EL (cell line): ENCODE results near the gene CRYBA2.
A peak's percentile ranks its signal among the peaks of the same experiment; 100 is the strongest.

Source experiments
- DNase-seq: peaks from one replicate; pipeline ENCODE4 v3.0.0-alpha.2; 2016

CRYBA2 gene, protein sequence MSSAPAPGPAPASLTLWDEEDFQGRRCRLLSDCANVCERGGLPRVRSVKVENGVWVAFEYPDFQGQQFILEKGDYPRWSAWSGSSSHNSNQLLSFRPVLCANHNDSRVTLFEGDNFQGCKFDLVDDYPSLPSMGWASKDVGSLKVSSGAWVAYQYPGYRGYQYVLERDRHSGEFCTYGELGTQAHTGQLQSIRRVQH

DNA sequence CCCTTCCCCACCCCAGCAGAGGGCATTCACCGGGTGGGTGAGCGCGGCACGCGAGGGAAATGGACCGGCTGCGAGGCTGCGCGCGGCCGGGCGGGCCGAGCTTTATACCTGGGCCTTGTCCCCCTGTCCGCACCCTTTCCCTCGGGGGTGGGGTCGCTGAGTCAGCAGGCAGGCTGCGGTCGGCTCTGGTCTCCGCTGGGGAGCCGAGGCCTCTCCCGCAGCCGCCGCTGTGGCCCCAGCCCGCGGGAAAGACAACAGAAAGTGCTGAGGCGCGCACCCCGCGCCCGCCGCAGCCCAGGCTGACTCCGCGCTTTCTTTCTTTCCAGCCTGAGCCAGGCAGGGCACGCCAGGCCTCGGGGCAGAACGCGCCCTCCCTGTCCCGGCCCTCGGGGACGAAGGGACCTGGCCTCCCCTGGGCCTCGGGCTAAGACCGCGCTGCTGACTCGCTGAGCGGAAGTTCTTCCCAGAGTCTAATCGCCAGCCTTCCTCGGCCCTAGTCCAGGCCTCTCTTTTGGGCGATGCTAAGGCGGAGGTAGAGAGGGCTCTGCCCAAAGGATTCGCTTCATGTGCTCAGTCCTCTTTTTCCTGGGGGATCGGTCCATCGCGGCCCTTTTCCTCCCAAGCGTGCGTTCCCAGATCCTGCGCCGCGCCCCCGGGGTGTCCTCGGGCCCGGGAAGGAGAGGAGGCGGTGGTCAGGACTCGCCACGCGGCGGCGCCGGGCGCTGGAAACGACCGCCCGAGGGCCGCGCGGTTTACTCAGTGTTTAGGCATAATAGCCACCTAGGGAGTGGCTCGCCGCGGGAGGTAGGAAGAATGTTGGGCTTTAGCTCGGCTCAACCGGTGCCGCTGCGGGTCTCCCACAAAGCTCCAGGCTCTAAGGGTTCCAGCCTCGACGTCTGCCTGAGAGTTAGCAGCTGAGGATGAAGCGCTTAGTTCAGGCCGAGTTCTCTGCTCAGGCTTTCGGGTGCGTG is at the start of gene CRYBA2:
CRYBA2 (minus strand) TSS at position 78 of the 971 bp plus-strand sequence. CDS start 246 bp downstream, outside the sequence.
- DNase-seq: peak; percentile 41

DNA sequence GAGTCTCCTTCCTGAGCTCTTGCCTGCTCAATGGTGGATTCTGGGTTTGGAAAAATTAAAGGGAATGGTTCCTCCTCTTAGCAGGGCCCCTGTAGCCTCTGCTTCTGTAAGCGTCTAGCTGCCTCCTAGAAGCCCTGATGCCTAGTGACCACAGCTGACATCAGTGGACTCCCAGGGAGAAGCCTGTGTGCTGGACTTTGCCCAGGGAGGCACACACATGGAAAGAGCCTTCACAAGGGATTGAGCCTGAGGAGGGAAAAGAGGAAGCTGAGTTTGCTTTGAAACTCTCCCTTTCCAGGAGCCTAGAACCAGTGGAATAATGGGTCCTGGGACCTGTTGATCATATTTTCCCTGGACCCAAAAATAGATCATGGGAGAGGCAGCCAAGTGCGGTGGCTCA is 49.5 kb upstream of the CRYBA2 start:
- no peak for DNase-seq

GRCh38 chr2:219042157-219042556 is 48.9 kb upstream of the CRYBA2 start:
- no peak for DNase-seq

DNA sequence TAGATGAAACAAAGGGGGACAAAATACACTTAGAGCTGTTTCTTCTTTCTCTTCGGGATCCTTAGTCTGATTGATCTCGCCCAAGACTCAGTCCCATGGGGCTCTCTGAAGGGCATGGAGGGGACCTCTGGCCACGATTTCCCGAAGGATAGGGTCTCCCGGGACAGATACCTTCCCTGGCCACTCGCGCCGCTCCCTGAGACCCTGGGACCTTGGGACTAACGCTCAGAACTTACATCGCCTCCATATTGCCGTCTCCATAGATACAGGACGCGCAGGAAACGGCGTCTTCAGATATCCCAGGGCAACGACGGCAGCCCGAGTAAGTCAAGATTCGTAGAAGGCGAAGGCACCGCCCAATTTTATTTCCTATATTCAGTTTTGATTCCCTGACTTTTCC is 48.0 kb upstream of the CRYBA2 start, which contains the start of gene CFAP65:
CFAP65 (minus strand) TSS at position 265 of the 400 bp plus-strand sequence. CDS start 2,468 bp downstream, outside the sequence.
- DNase-seq: peak; percentile 44

- no peak for DNase-seq
These were observed 45.4 kb upstream of the CRYBA2 start for GRCh38 chr2:219038600-219038999.

GRCh38 chr2:219037783-219038499 is 44.7 kb upstream of the CRYBA2 start:
- no peak for DNase-seq

DNA sequence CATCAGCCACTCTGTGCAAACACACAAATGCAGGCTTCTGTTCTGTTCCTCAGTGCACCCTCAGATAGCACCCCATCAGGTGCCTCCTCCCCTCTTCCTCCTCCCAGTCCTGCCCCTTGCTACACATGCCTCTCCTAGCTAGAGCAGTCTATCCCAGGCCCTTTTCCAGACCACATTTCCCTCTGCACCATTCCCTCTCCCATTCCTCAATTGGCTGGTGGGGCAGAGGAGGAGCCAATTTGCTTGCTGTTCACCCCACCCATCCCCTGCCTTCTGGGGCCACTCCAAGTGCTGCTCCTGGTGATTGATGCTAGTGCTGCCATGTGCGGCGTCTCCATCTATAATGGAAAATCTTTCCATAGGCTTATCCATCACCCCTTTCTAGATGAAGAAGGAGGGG is 42.7 kb upstream of the CRYBA2 start:
- DNase-seq: no peak

DNA sequence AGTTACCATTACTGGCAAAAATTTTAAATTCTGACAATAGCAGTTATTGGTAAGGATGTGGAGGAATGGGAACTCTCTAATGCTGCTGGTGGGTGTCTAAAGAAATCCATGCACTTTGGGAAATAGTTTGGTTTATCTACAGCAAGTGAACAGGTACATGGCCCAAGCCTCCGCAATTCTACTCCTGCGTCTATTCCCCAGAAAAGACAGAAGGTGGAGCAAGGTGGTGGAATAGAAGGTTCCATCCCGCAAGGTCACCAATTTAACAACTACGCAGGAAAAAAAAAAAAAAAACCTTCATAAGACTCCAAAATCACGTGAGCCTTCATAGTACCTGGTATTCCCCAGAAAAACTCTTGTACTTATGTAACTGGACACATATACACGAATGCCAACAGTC is 41.6 kb upstream of the CRYBA2 start:
- no peak for DNase-seq

DNA sequence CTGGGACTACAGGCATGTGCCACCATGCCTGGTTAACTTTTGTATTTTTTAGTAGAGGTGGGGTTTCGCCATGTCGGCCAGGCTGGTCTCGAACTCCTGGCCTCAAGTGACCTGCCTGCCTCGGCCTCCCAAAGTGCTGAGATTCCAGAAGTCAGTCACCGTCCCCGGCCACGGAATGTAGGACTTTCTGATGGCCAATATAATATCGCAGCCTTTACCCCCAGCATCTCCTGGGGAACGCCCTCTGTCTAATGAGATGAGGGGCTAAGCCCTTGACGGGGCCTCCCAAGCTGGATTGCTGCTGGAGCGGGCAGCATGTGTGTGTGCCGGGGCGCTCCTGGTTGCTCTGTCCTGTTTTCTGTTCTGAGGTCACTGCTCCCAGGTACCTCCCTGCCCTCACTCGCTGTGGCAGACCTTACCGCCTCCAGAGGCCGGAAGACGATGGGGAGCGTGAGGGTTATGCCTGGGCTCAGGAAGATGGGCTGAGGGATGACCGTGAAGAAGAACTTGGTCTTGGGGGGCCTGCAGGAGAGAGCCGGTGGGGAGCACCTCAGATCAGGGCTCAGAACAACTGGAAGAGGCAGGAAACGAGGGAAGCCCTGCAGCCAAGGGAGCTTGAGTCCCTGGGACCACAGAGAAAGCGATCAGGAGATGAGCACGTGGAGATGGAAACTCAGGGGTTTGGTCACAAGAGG is 39.0 kb upstream of the CRYBA2 start:
- DNase-seq: no peak

- no peak for DNase-seq
These were observed 38.0 kb upstream of the CRYBA2 start for GRCh38 chr2:219031005-219031738.

GRCh38 chr2:219030177-219030940 is 37.1 kb upstream of the CRYBA2 start:
- DNase-seq: no peak

- peak; percentile 70 for DNase-seq
These were observed 36.6 kb upstream of the CRYBA2 start for GRCh38 chr2:219029829-219030165.

DNA sequence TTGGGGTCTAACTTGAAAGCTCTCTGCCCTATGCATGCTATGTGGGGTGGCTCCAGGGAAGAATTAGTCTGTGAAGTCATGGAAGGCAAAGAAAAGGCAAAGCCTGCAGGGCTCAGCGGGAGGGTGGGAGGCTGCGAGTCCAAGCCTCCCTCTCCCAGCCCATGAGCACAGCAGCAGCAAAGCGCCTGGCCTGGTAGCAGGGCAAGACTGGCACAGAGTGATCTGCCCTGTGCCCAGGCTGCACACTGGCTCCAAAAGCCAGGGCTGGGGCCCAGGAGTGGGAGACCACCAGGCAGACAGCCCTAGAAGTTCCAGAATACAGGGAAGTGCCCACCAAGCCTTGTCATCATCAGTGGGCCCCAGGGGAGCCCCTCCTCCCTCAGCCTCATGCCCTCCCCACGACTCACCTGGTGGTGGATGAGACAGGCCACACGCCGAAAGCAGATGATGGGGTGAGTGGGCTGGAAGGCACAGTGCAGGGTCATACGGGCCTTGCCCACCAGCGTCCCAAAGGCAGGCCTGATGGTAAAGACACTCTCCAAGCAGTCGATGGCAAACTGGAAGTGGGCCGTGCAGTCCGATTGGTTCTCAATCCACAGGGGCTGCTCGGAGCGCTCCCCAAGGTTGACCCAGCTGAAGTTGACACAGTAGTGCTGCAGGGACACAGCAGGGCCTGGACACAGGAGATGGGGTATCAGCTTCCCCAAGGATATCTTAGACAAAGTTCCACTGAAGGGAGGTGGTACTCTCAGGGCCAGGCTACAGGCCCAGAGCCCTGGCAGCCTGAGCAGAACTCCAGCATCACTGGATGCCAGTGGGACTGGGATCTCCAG is 36.0 kb upstream of the CRYBA2 start:
- no peak for DNase-seq

DNA sequence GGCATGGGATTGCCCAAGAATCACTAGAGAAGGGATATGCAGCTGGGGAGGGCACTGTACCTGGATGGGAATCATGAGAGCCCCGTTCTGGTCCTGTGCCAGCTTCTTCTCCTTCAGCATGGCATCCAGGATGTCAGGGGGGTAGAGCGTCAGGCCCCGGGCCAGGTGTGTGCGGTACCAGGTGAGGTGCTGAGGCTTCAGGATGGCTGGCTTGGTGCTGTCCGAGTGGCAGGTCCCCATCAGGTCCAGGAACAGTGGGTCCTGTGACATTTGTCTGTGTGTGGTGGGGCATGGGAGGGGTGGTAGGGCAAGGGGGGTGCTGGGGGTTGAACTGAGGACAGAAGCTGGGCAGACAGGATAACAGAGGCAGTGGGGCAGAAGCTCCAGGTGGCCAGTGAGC is 34.9 kb upstream of the CRYBA2 start:
- DNase-seq: no peak

DNA sequence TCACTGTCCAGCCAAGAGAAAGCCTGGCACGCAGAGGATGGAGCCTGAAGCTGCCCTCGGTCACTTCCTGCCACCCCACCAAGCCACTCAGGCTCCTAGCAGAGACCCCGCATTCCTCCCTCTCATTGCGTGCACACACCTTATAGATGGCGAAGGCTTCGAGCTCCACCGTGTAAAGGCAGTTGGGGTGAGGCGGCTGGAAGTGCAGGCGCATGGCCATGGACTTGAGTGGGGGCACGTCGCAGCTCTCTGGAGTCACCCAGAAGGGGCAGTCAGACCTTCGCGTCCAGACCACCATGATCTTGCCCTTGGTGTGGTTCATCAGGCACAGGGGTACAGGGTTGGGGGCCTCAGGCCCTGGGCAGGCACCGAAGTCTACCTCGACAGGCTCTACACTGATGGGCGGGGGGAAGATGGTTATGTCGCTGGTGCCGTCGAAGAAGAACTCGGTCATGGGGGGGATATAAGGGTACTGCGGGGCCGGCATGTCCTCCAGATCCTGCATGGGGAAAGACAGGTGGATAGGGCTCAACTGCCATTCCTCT is 34.4 kb upstream of the CRYBA2 start:
- no peak for DNase-seq

- DNase-seq: no peak
These were observed 33.7 kb upstream of the CRYBA2 start for GRCh38 chr2:219026946-219027345.

GRCh38 chr2:219025637-219026585 is 32.7 kb upstream of the CRYBA2 start:
- DNase-seq: no peak

DNA sequence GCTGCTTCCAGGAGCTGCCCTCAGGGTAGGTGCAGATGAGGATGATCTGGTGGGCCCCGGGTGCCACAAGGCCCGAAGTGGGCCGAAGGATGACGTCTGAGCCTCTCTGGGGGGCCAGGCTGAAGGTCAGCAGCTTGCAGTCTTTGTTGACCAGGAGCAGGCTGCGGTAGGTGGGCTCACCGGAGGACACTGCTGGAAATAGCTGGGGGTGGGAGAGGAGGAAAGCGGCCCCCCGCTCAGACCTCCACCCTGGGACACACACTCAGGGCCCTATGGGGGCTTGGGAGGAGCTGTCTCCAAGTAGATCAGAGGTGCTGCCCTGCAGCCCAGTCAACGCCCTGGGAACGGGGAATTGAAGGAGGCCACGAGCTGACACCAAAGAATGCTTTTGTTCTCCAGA is 30.8 kb upstream of the CRYBA2 start:
- DNase-seq: no peak

GRCh38 chr2:219023045-219023605 is 29.9 kb upstream of the CRYBA2 start:
- no peak for DNase-seq
